ENCODE data around the gene LRCH1. TPM values are rescaled to one million over a fixed set of nuclear protein-coding genes. Genes with fewer than 3 reads are reported as not detected.

Gene LRCH1
- polyA plus RNA-seq, 1 of the 3 experiments (the other 2 are of a cell fraction), result 5.5 TPM

GRCh38 chr13:46649816-46650215, 96.8 kb downstream of the LRCH1 start:
- no peak for DNase-seq
- Histone ChIP-seq H3K4me1 (ENCODE audit: control insufficient read depth in 1 of 2, insufficient read depth in 2 of 2, low read depth in 1 of 2, low read length in 1 of 2) (peaks cover 7 to 10% of the 10 kb centered on the region in 2 experiments; a peak in 3 of 4 replicates), H3K9me2 (no peaks in the 10 kb centered on the region), H2AFZ (ENCODE audit: low read depth) (no peak overlapping the region), H3K9me3 (no peaks in the 10 kb centered on the region), H4K20me1 (ENCODE audit: insufficient read depth) (peaks cover 13% of the 10 kb centered on the region), H3K36me3 (replicated peaks in 1 of 2; ENCODE audit: control insufficient read depth in 1 of 2, insufficient read depth in 2 of 2, low read length in 1 of 2) (peaks cover 0 to 4% of the 10 kb centered on the region in 2 experiments), H3K9ac (no peak overlapping the region), H3K4me3 (ENCODE audit: low read depth in 2 of 2, low read length in 1 of 2) (no peak overlapping the region), H3K4me2 (no peak overlapping the region), H3K27ac (ENCODE audit: low read depth in 2 of 2, low read length in 1 of 2) (no peak overlapping the region), H3K79me2 (ENCODE audit: insufficient read depth) (peaks cover 55% of the 10 kb centered on the region), H3K27me3 (ENCODE audit: insufficient read depth) (no peaks in the 10 kb centered on the region), H3F3A (replicated peaks; ENCODE audit: insufficient read depth) (peaks cover 3% of the 10 kb centered on the region)
- no peak for TF ChIP-seq NFIC (IDR thresholded peaks at IDR 0.05; ENCODE audit: borderline replicate concordance)
- CTCF ChIA-PET, result no interaction called here
- POLR2A ChIA-PET, result no interaction called here
- WGBS (ENCODE audit: low lambda C conversion rate), result 96% methylated on average over 1 of the region's 1 CpG

GRCh38 chr13:46654951-46655350, 102.0 kb downstream of the LRCH1 start:
- Histone ChIP-seq H3K4me2 (0 out of 2 replicates have a peak overlapping the region, but pooled peaks have one; percentile 3), H3K79me2 (ENCODE audit: insufficient read depth) (peaks cover 25% of the 10 kb centered on the region; the same call in 1 of the 2 replicates), H3F3A (replicated peaks; ENCODE audit: insufficient read depth) (peaks cover 2% of the 10 kb centered on the region), H2AFZ (ENCODE audit: low read depth) (no peak overlapping the region), H3K9me3 (no peaks in the 10 kb centered on the region), H3K27me3 (ENCODE audit: insufficient read depth) (no peaks in the 10 kb centered on the region), H3K9me2 (no peaks in the 10 kb centered on the region), H3K36me3 (replicated peaks in 1 of 2; ENCODE audit: control insufficient read depth in 1 of 2, insufficient read depth in 2 of 2, low read length in 1 of 2) (peaks cover 0 to 4% of the 10 kb centered on the region in 2 experiments), H3K4me1 (ENCODE audit: control insufficient read depth in 1 of 2, insufficient read depth in 2 of 2, low read depth in 1 of 2, low read length in 1 of 2) (peaks cover 5 to 26% of the 10 kb centered on the region in 2 experiments; a peak in 3 of 4 replicates), H3K4me3 (ENCODE audit: low read depth in 2 of 2, low read length in 1 of 2) (no peak overlapping the region), H3K9ac (no peak overlapping the region), H3K27ac (ENCODE audit: low read depth in 2 of 2, low read length in 1 of 2) (no peak overlapping the region; a peak in 1 of 4 replicates), H4K20me1 (ENCODE audit: insufficient read depth) (no peaks in the 10 kb centered on the region)
- ChIA-PET CTCF (interaction anchor here (1.8 kb wide), 1 partner anchor 14 kb away, joined by 5 read pairs; no protein-coding TSS in a partner anchor), POLR2A (no interaction called here)
- TF ChIP-seq MAX (IDR thresholded peaks at IDR 0.05; ENCODE audit: low read depth) (no peak), EZH2phosphoT487 (IDR thresholded peaks at IDR 0.05; ENCODE audit: borderline replicate concordance, low read depth) (no peak), TCF12 (IDR thresholded peaks at IDR 0.05) (no peak), YY1 (IDR thresholded peaks at IDR 0.05; ENCODE audit: low read depth) (no peak), USF2 (IDR thresholded peaks at IDR 0.05; ENCODE audit: borderline replicate concordance, low read depth, low read length) (no peak), FOSL2 (IDR thresholded peaks at IDR 0.05; ENCODE audit: borderline replicate concordance, low read depth) (no peak), REST (IDR thresholded peaks at IDR 0.05; ENCODE audit: low read depth, low read length) (no peak), RXRA (IDR thresholded peaks at IDR 0.05; ENCODE audit: borderline replicate concordance, low read depth) (no peak), FOXJ3 (CRISPR knock-in tag; IDR thresholded peaks at IDR 0.05) (no peak), TEAD4 (IDR thresholded peaks at IDR 0.05; ENCODE audit: borderline replicate concordance, insufficient read depth) (no peak), MXI1 (IDR thresholded peaks at IDR 0.05; ENCODE audit: low read depth, low read length) (no peak), ELF1 (IDR thresholded peaks at IDR 0.05) (no peak), SMC3 (IDR thresholded peaks at IDR 0.05; ENCODE audit: low read depth, low read length) (no peak)
- no peak for DNase-seq
- 74% methylated on average over 1 of the region's 1 CpG for WGBS (ENCODE audit: low lambda C conversion rate)

Data from SK-N-SH (cell line).